GM12801 (cell line): Measurements from ENCODE around the gene SLC47A2.

Experiments used
- CTCF ChIP-seq: IDR thresholded peaks from one replicate; pipeline ENCODE4 v1.5.1; 2011; ENCODE audit warnings: control low read depth; ENCODE audit not compliant: insufficient read length; ENCODE audit errors: extremely low read depth

The SLC47A2 gene

GRCh38 chr17:19757536-19758180 lies 41.3 kb upstream of the SLC47A2 start:
- no peak for TF ChIP-seq CTCF

DNA sequence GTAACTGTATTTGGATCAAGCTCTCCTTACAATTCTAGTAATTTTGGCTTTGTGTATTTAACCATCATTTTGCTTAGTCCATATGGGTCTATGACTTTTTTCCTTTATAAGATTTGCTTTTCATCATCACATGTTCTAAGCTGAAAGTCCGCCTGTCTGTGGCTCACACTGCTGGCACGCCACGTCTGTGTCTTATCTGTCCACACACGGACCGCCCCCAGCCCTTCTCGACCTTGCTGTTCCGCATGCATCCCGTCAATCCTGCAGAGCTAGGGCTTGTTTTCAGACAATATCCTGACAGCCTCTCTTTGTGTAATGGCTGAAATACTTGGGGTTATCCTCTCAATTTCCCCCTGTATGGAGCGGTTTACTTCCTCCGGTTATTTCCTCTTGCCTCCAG lies 40.2 kb upstream of the SLC47A2 start:
- no peak for TF ChIP-seq CTCF

- no peak for TF ChIP-seq CTCF
Measured at GRCh38 chr17:19755821-19756510, 39.6 kb upstream of the SLC47A2 start.

- no peak for TF ChIP-seq CTCF
Measured at GRCh38 chr17:19755392-19755791, 39.0 kb upstream of the SLC47A2 start.

- no peak for TF ChIP-seq CTCF
Measured at GRCh38 chr17:19753661-19754463, 37.5 kb upstream of the SLC47A2 start.

DNA sequence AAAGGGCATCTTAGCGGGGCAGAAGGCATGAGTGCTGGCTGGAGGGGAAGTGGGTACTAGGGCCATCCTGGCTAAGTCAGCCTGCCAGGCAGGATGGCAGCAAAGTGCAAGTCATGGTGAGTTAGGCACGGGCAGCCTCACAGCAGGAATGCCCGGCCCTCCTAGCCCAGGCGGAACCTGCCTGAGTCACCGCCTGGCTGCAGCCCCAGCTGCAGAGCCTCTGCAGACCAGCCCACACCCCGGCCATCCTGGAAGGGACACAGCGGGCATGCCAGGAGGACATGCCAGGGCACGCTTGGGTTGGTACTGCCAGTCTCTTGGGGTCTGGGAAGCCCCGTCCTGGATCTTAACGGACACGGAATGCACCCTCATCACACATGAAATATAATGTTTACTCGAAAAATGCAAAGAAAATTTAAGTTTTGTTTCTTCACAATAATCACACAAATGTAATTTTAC lies 36.7 kb upstream of the SLC47A2 start:
- no peak for TF ChIP-seq CTCF
